HG02981 (cell line): ENCODE measurements around the gene FMN2.
"Not testable (repeated sequence)": the region's sequence is repeated elsewhere in the genome, so short reads cannot be mapped to it uniquely, and the experiment has no call there.

ENCODE experiments used
- ATAC-seq: cut with Tn5 transposase; IDR thresholded peaks from one replicate; pipeline ENCODE4 v1.9.1; 2021; ENCODE audit warnings: mild to moderate bottlenecking, moderate library complexity; ENCODE audit not compliant: unreplicated experiment

Gene FMN2

GRCh38 chr1:240134596-240134995 lies 42.9 kb downstream of the FMN2 start:
- ATAC-seq, result no peak

- ATAC-seq, result no peak
Observed at GRCh38 chr1:240136402-240136801, 44.7 kb downstream of the FMN2 start.

- ATAC-seq, result no peak
Observed at GRCh38 chr1:240138867-240139266, 47.2 kb downstream of the FMN2 start.

GRCh38 chr1:240139511-240139910 lies 47.8 kb downstream of the FMN2 start:
- ATAC-seq, result no peak

GRCh38 chr1:240145120-240145519 lies 53.4 kb downstream of the FMN2 start:
- ATAC-seq, result no peak

GRCh38 chr1:240148333-240148732 lies 56.6 kb downstream of the FMN2 start:
- ATAC-seq, result no peak

GRCh38 chr1:240149484-240150094 lies 57.9 kb downstream of the FMN2 start:
- peak; percentile 66 for ATAC-seq

- ATAC-seq, result no peak
Observed at GRCh38 chr1:240151136-240151735, 59.6 kb downstream of the FMN2 start.

GRCh38 chr1:240152611-240153297 lies 61.1 kb downstream of the FMN2 start:
- no peak for ATAC-seq

GRCh38 chr1:240155605-240156004 lies 63.9 kb downstream of the FMN2 start:
- ATAC-seq, result no peak

GRCh38 chr1:240164742-240165141 lies 73.1 kb downstream of the FMN2 start:
- ATAC-seq, result no peak

- no peak for ATAC-seq
Observed at GRCh38 chr1:240169188-240169587, 77.5 kb downstream of the FMN2 start.

GRCh38 chr1:240170266-240170665 lies 78.6 kb downstream of the FMN2 start:
- ATAC-seq, result no peak

DNA sequence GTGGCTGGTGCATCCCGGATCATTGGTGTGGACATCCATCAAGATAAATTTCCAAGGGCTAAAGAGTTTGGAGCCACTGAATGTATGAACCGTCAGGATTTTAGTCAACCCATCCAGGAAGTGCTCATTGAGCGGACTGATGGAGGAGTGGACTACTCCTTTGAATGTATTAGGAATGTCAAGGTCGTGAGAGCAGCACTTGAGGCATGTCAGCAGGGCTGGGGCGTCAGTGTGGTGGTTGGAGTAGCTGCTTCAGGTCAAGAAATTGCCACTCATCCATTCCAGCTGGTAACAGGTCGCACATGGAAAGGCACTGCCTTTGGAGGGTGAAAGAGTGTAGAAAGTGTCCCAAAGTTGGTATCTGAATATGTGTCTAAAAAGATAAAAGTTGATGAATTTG lies 79.1 kb downstream of the FMN2 start:
- ATAC-seq, result no peak

DNA sequence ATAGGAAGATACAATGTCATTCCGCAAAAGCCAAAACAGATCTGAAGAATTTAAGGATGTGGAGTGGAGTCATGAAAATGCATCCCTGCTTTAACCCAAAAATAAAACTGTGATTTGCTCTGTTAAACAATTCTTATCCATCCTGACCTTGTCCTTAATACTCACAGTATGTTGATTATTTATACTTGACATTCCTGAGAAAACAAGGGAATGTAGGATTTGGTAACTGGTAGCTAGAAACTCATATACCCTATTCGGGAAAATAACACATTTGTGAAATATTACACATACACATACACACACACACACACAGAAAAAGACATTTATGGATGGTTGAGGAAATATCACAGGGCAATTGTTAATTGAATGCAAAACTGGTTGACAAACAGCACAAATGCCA lies 80.2 kb downstream of the FMN2 start:
- no peak for ATAC-seq

DNA sequence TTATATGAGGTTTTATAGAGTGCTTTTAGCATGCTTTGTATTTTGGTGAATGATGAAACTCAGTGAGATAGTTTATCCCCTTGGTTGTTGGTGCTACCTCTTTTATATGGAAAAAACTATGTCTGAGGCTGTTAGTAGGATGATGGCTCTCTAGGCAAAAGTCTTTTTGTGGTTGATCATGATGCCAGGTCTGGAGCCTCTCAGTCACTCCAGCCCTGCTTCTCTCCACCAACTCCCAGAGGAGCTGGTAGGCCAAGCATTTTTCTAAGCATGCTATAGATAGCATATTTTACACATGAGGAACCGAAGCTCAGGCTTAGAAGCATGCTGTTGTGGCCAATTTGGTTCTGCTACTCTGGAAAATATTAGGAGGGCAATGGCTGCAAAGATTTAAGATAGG lies 82.2 kb downstream of the FMN2 start:
- no peak for ATAC-seq

DNA sequence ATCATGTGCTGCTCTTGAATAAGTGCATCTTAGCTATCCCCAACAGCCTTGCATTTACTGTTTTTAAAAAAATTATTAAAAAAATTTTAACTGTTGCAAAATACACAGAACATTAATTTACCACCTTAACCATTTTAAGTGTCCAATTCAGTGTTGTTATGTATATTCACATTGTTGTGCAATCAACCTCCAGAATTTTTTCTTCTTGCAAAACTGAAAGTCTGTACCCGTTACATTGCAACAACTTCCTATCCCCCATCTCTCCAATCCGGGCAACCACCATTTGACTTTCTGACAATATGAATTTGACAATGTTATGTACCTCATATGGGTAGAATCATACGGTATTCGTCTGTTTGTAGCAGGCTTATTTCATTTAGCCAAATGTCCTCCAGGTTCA lies 83.1 kb downstream of the FMN2 start:
- ATAC-seq, result no peak

GRCh38 chr1:240178366-240178765 lies 86.7 kb downstream of the FMN2 start:
- ATAC-seq, result no peak

DNA sequence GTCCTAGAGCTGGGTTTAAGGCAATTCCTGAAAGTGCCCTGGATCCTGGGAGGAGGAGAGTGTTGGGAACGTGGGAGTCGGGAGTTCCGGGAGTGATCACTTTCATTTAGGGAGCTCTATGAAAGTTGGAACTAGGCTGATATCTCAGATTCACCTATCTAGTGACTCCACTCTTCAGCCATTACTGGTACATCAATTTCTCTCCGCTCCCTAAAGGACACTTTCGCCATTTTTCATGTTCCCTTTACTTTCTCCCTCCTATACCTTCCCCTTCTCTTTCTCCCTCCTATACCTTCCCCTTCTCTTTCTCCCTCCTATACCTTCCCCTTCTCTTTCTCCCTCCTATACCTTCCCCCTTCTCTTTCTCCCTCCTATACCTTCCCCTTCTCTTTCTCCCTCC lies 93.0 kb downstream of the FMN2 start:
- ATAC-seq, result not testable (repeated sequence)

DNA sequence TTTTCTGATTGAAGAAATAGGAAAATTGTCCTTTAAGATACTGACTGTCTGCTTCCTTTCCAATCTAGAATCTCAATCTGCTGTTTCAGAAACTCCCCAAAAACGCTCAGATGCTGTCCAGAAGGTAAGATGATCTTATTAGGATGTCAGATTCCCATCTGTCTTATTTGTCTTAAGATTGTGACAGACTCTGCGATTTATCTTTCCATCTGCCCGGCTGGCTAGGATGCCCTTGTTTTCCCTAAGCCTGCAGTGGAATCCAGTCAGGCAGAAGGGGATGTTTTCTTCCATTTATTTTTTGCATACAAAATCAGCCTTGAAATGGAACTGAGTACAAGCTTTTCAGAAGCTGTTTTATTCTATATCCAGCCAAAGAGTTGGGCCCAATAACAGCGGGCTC lies 96.5 kb downstream of the FMN2 start:
- no peak for ATAC-seq

DNA sequence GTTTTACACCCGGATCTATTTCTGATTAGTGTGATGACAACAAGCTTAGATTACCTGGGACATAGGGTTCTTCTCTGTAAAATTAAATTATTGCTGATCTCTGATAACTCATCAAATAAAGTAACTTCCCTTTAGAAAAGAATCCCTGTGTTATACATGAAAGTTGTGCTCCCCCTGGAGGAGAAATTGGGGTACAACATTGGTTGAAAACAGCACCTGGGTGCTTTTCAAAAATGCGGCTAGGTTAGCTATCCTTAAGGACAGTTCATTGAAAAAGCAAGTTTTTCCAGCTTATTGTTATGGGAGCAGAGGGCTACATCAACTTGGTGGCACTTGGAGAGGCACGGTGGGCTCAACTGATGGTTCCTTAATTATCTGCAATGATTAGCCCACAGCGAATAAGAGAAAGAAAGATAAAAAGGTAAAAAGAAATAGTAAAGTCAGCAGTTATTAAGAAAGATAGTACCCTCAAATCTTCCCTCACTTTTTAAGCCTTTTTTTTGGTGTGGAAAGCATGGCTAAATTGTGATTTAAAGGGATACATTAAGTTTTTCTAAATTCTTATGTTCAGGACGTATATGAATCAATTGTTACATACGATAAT lies 97.8 kb downstream of the FMN2 start:
- peak; percentile 77 for ATAC-seq

DNA sequence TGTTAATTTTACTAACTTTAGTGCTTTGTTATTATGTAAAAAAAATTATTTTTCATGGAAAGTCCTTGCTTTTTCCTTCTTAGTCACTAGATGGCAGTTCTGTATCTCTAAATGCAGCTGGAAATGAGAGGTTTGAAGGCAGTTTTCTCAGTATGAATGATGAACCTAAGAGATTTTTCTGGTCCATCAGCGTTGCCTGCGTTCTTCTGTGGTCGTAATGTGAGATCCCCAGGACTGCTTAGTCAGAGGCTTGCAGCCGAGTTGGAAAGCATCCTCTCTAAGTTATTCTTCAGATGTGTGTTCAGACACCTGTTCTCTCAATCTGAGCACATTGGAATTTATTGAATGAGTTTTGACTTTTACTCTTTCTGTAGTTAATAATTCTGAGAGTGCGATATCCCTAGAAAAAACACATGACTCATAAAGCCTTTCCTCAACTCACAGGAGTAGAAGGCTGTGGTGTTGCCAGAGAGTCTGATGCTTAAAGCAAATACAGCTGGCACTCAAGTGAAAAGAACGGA lies 99.3 kb downstream of the FMN2 start:
- ATAC-seq, result no peak
